ENCODE measurements around the gene ABO. TPM values are rescaled to one million over a fixed set of nuclear protein-coding genes. Genes with fewer than 3 reads are reported as not detected.
"Not testable (repeated sequence)": the region's sequence is repeated elsewhere in the genome, so short reads cannot be mapped to it uniquely, and the experiment has no call there.

ABO gene
- total and polyA plus RNA-seq, 8 donors = 0.72 to 67.1 (median 4.1) TPM

- peak in 1 of 2 donors; percentile 9 for DNase-seq
- Histone ChIP-seq H3K27ac (no peak overlapping the region), H3K4me3 (no peak overlapping the region), H3K4me1 (no peaks in the 10 kb centered on the region), H3K27me3 (peaks cover 0 to 56% (median 4%) of the 10 kb centered on the region in 3 donors), H3K36me3 (no peaks in the 10 kb centered on the region), H3K9me3 (peaks cover 0 to 9% (median 0%) of the 10 kb centered on the region in 4 donors)
- 83 to 93% (median 89%) methylated on average over 7 of the region's 7 CpGs for WGBS, 5 donors
- no peak for TF ChIP-seq EP300 (IDR thresholded peaks at IDR 0.05)
- no peak for TF ChIP-seq CTCF (IDR thresholded peaks at IDR 0.05)
- TF ChIP-seq POLR2AphosphoS5 (IDR thresholded peaks at IDR 0.05) = no peak
- TF ChIP-seq POLR2A (IDR thresholded peaks at IDR 0.05) = no peak
- intact Hi-C loops (cut with DNase I; ENCODE audit: low total_unique reads) = no loop called here
Observed at GRCh38 chr9:133210609-133211008, 64.4 kb downstream of the ABO start.

GRCh38 chr9:133210202-133210532 lies 64.8 kb downstream of the ABO start:
- 40 to 63% (median 43%) methylated on average over 6 to 7 of the region's 7 CpGs for WGBS, 5 donors
- intact Hi-C loops (cut with DNase I; ENCODE audit: low total_unique reads) = no loop called here
- no peaks in the 10 kb centered on the region for H3K4me1 ChIP-seq
- peaks cover 0 to 56% (median 4%) of the 10 kb centered on the region in 3 donors for H3K27me3 ChIP-seq
- no peak overlapping the region for H3K27ac ChIP-seq
- DNase-seq = peak in 1 of 2 donors; percentile 23
- H3K9me3 ChIP-seq = peaks cover 0 to 9% (median 0%) of the 10 kb centered on the region in 4 donors
- H3K36me3 ChIP-seq = no peaks in the 10 kb centered on the region
- H3K4me3 ChIP-seq = no peak overlapping the region
- TF ChIP-seq EP300 (IDR thresholded peaks at IDR 0.05) = no peak
- no peak for TF ChIP-seq POLR2A (IDR thresholded peaks at IDR 0.05)
- TF ChIP-seq CTCF (IDR thresholded peaks at IDR 0.05) = no peak
- no peak for TF ChIP-seq POLR2AphosphoS5 (IDR thresholded peaks at IDR 0.05)

- H3K27me3 ChIP-seq = peaks cover 0 to 61% (median 4%) of the 10 kb centered on the region in 3 donors
- H3K27ac ChIP-seq; intact Hi-C loops (cut with DNase I; ENCODE audit: low total_unique reads); H3K4me3 ChIP-seq; H3K9me3 ChIP-seq; H3K4me1 ChIP-seq; H3K36me3 ChIP-seq: not testable (repeated sequence)
- DNase-seq = peak in 1 of 2 donors; percentile 20
- WGBS, 5 donors = 67 to 77% (median 74%) methylated on average over 27 to 29 of the region's 29 CpGs
Observed at GRCh38 chr9:133209327-133210201, 65.4 kb downstream of the ABO start.

GRCh38 chr9:133208880-133209300 lies 66.1 kb downstream of the ABO start, which contains the start of gene OBP2B:
Gene OBP2B, minus strand, starts transcription at chr9:133209250. Its CDS starts 51 bp downstream, at chr9:133209199.
- H3K4me3 ChIP-seq; H3K36me3 ChIP-seq; H3K9me3 ChIP-seq; intact Hi-C loops (cut with DNase I; ENCODE audit: low total_unique reads); H3K4me1 ChIP-seq; H3K27ac ChIP-seq; DNase-seq: not testable (repeated sequence)
- H3K27me3 ChIP-seq = peaks cover 0 to 68% (median 4%) of the 10 kb centered on the region in 3 donors
- WGBS, 5 donors = 90 to 92% (median 91%) methylated on average over 6 to 12 of the region's 18 CpGs; no CpG with 5 or more reads in 2 of the 5 donors

- H3K4me1 ChIP-seq; intact Hi-C loops (cut with DNase I; ENCODE audit: low total_unique reads); H3K9me3 ChIP-seq; DNase-seq; H3K27ac ChIP-seq; H3K36me3 ChIP-seq; H3K4me3 ChIP-seq: not testable (repeated sequence)
- WGBS, 5 donors = 77 to 89% (median 80%) methylated on average over 8 to 14 of the region's 16 CpGs
- peaks cover 0 to 72% (median 4%) of the 10 kb centered on the region in 3 donors for H3K27me3 ChIP-seq
Observed at GRCh38 chr9:133208171-133208879, 66.7 kb downstream of the ABO start.
